Measurements from ENCODE around the gene CDC40.

Gene CDC40

DNA sequence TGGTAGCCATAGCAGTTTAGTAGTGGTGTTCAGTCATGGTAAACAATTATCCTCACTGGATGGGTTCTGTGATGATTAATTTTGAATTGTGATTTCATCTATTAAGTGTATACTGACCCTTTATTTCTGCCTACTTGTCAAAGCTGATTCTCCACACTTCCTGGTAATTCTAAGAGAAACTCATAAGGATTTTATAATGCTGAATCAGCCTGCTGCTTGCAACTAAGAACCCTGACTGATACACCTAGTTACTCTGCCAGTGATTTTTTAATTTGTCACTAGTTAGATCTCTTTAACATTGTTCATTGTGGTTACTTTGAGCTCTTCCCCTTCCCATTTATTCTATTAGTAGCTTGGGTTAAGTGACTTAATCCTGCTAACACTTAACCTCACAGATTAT lies 8.6 kb downstream of the CDC40 start:
- H3K9me3 Mint-ChIP-seq, result no peaks in the 10 kb centered on the region
- no peak for DNase-seq (ENCODE audit: low spot score in 2 of 2)

DNA sequence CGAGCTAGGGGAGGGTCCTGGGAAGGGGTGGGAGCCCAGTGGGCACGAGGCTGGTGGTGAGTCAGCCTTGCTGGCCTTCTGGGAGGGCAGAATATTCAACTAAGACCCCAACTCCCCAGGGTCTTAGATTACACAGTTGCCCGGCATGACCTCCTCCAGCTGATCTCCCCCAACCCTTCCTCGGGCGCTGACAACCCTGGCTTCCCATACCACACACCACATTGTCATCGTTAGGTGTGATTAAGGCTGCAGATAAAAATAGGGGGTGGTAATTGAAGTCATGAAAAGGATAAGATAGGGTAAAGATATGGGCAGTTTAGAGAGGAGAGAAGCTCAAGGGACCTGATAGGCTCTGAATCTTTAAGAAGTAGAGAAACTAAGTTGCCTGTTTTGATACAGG lies 10.5 kb downstream of the CDC40 start:
- no peak overlapping the region for H3K4me3 Mint-ChIP-seq
- H3K27ac Mint-ChIP-seq, result no peak overlapping the region
- H3K4me1 Mint-ChIP-seq, result peaks cover 6% of the 10 kb centered on the region
- no peak for ATAC-seq
- no peaks in the 10 kb centered on the region for H3K9me3 Mint-ChIP-seq
- no peak for DNase-seq (ENCODE audit: low spot score in 2 of 2)
- peaks cover 22% of the 10 kb centered on the region for H3K36me3 Mint-ChIP-seq

More for the DNA sequence above, 8.6 kb downstream of the CDC40 start:
- no peak for ATAC-seq
- H3K27ac Mint-ChIP-seq, result no peak overlapping the region
- no peak overlapping the region for H3K4me3 Mint-ChIP-seq
- H3K36me3 Mint-ChIP-seq, result peaks cover 9% of the 10 kb centered on the region
- peaks cover 10% of the 10 kb centered on the region for H3K4me1 Mint-ChIP-seq

DNA sequence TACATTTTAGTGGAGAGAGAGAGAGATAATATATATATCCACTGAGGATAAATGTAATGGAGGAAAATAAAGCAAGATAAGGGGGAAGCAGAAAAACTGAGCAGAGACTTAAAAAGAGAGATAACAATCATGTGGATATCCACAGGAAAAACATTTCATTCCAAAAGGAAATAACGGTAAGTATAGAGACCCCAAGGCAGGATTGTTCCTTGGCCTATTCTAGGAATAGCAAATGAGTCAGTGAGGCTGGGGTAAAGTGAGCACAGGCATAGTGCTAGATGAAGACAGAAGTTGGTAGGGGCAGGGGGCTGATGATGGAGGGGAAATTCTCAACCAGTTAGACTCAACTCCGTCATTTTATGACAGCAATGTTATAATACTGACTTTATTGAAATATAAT lies 11.2 kb downstream of the CDC40 start:
- no peaks in the 10 kb centered on the region for H3K9me3 Mint-ChIP-seq

DNA sequence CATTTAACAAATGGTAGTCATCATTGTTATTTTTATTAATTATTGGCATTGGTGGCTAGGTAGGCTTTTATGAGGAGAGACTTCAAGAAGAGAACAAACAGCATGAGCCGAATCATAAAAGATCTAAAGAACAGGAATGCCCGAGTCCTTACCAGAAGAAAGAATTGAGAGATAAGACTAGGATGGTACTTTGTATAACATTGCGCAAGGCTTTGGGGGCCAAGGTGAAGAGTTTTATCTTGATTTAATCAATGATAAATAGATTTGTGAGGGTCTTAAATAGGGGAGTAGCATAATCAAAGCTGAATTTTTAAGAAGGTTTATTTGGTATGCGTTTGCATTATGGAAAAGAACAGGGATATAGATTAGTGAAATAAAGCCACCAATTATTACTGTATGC lies 15.4 kb downstream of the CDC40 start:
- Mint-ChIP-seq H3K4me3 (no peak overlapping the region), H3K9me3 (no peaks in the 10 kb centered on the region), H3K27ac (no peak overlapping the region), H3K4me1 (no peaks in the 10 kb centered on the region), H3K36me3 (peaks cover 22% of the 10 kb centered on the region)
- ATAC-seq, result no peak
- no peak for DNase-seq (ENCODE audit: low spot score in 2 of 2)

More for the DNA sequence above, 11.2 kb downstream of the CDC40 start:
- Mint-ChIP-seq H3K36me3 (peaks cover 22% of the 10 kb centered on the region), H3K27ac (no peak overlapping the region), H3K4me1 (no peaks in the 10 kb centered on the region), H3K4me3 (no peak overlapping the region)
- DNase-seq (ENCODE audit: low spot score in 2 of 2), result no peak
- ATAC-seq, result no peak

DNA sequence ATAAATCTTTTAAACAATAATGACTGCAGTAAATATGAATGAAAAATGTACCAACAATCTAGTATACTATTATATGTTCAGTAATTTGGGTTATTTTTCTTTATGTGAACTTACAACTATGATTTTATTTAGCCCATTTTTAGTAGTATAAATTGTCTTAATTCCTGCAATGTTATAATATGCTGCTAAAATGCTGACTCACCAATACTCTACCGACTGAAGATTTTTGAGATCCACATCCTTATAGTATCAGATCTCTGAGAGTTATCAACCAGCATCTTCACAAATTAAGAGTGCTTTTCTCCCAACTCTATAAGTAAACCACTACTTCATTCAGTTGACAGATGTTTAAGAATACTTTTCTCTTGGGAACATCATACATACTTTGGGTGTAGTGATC lies 16.6 kb downstream of the CDC40 start:
- Mint-ChIP-seq H3K4me1 (no peaks in the 10 kb centered on the region), H3K9me3 (no peaks in the 10 kb centered on the region), H3K27ac (no peak overlapping the region), H3K4me3 (no peak overlapping the region), H3K36me3 (peaks cover 22% of the 10 kb centered on the region)
- ATAC-seq (no peak), DNase-seq (ENCODE audit: low spot score in 2 of 2) (no peak)

DNA sequence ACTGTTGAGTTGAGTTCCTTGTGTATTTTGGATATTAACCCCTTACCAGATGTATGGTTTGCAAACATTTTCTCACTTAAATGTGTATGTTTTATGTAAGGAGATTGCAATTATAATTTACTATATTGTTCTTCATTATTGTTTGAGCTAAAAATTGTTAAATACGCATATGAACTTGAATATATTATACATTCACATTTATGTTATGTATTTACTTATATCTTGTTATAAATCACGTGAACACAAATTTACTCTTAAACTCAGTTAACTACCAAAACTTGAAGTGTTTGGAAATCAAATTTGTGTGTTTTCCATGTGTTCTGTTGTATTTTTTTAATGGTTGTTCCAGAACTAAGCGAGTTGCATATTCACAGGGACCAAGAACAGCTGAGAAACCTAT lies 18.3 kb downstream of the CDC40 start:
- peaks cover 15% of the 10 kb centered on the region for H3K36me3 Mint-ChIP-seq
- no peak overlapping the region for H3K4me3 Mint-ChIP-seq
- ATAC-seq (no peak), DNase-seq (ENCODE audit: low spot score in 2 of 2) (no peak)
- no peaks in the 10 kb centered on the region for H3K9me3 Mint-ChIP-seq
- H3K27ac Mint-ChIP-seq, result no peak overlapping the region
- H3K4me1 Mint-ChIP-seq, result peaks cover 6% of the 10 kb centered on the region

DNA sequence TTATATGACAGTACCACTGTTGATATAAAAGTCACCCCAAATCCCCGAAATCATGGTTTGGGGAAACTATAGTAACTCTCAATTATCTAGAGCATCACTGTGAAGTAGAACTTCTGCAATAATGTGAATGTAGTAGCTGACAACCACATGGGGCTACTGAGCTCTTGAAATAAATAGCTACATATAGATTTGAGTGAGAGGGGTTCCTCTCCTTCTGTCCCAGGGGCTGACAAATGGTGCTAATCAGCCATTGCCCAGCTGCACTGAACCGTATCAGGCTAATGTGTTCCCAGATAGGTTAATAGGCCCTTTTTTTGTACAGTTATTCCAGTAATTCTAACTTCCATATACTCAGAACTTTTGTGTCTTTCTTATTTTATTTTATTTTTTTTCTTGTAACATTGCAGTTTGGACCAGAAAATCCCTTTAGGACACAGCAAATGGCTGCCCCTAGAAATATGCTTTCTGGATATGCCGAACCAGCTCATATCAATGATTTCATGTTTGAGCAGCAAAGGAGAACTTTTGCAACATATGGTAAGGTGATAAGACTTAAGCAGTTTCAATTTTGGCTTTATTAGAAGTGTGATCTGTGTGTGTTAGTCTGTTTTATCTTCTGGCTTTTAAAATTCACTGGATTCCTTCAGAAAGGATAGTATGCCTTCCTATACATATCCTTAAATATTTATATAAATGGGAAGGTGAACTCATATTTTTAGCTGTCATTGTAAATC lies 21.1 kb downstream of the CDC40 start:
- ATAC-seq (no peak), DNase-seq (ENCODE audit: low spot score in 2 of 2) (no peak)
- H3K9me3 Mint-ChIP-seq, result no peaks in the 10 kb centered on the region
- no peak overlapping the region for H3K4me3 Mint-ChIP-seq
- H3K36me3 Mint-ChIP-seq, result peaks cover 7% of the 10 kb centered on the region
- H3K27ac Mint-ChIP-seq, result no peak overlapping the region
- peaks cover 6% of the 10 kb centered on the region for H3K4me1 Mint-ChIP-seq

DNA sequence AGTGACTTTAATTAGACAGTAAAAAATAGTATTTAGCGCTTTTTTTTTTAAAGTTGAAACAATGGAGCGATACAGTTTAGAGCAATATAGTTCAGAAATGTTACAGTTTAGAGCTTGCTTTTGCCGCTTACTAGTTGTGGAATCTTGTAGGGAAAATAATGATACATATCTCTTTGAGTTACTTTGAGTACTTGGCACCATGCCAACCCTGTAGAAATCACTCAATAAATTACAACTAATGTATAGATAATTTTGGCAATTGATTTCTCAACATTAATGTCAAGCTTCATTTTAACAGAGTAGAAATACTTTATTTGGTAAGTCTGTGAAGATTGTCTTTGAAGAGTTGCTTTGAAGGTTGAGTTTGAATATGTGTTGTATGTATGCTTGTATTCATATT lies 27.4 kb downstream of the CDC40 start:
- Mint-ChIP-seq H3K9me3 (no peaks in the 10 kb centered on the region), H3K36me3 (peaks cover 65% of the 10 kb centered on the region), H3K4me3 (no peak overlapping the region), H3K4me1 (peaks cover 1% of the 10 kb centered on the region), H3K27ac (no peak overlapping the region)
- DNase-seq (ENCODE audit: low spot score in 2 of 2), result no peak
- ATAC-seq, result no peak

DNA sequence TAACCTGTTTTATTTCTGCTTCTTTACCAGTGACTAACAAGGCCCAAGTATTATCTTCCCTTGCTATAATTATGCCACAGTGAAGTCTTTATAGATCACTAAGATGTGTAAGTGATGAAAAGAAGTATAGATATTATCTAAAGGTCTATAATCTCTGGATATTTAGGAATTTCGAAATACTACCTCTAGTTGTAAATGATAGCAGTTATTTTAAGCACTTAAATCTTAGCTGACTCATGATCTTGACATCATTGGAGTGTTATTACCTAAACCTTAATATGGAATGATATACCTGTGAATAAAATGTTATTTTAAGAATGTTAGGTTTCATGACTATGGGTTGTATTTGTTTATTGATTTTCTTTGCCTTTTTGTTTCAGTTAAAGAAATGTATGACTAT lies 31.5 kb downstream of the CDC40 start:
- ATAC-seq (no peak), DNase-seq (ENCODE audit: low spot score in 2 of 2) (no peak)
- H3K4me3 Mint-ChIP-seq, result no peak overlapping the region
- H3K36me3 Mint-ChIP-seq, result peaks cover 98% of the 10 kb centered on the region
- H3K27ac Mint-ChIP-seq, result no peak overlapping the region
- no peaks in the 10 kb centered on the region for H3K4me1 Mint-ChIP-seq
- H3K9me3 Mint-ChIP-seq, result no peaks in the 10 kb centered on the region

DNA sequence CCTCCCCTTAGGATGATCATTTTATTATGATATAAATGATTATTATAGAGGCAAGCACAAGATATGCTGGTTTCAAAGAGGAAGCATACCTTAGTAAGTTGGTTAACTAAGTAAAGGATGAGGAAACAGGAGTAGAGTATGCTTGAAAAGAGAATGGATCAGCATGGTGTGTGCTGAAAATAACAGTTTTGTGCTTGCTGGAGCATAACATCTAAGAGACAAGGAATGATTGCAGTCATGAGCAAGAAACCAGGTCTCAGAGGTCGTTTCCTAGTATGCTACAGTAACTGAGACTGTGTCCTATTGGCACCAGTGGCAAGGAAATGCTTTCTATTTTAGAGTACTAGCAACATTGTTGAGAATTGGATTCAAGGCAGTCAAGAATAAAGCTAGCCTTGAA lies 34.1 kb downstream of the CDC40 start:
- Mint-ChIP-seq H3K9me3 (no peaks in the 10 kb centered on the region), H3K36me3 (peaks cover 91% of the 10 kb centered on the region), H3K4me3 (no peak overlapping the region), H3K4me1 (no peaks in the 10 kb centered on the region), H3K27ac (no peak overlapping the region)
- no peak for ATAC-seq
- no peak for DNase-seq (ENCODE audit: low spot score in 2 of 2)

DNA sequence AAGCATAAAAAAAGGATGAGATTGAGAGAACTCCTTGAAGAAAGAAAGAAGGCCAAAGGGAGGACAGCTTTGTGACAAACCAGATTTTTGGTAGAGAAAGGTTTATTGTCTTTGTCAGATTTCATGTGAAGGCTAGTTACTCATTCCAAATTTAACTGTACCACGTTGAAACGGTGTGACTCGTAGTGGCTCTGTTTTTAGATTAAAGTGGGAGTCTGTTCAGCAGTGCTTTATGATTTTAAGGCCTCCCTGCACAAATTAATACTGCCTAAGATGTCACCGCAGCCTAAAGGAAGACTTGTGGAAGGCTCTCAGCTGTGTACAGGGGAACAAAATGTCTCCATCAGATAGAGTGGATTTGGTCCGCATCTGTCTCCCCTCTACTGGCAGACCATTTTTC lies 35.9 kb downstream of the CDC40 start:
- no peak for ATAC-seq
- DNase-seq (ENCODE audit: low spot score in 2 of 2), result no peak
- H3K27ac Mint-ChIP-seq, result no peak overlapping the region
- no peaks in the 10 kb centered on the region for H3K9me3 Mint-ChIP-seq
- H3K4me3 Mint-ChIP-seq, result no peak overlapping the region
- peaks cover 91% of the 10 kb centered on the region for H3K36me3 Mint-ChIP-seq
- no peaks in the 10 kb centered on the region for H3K4me1 Mint-ChIP-seq

DNA sequence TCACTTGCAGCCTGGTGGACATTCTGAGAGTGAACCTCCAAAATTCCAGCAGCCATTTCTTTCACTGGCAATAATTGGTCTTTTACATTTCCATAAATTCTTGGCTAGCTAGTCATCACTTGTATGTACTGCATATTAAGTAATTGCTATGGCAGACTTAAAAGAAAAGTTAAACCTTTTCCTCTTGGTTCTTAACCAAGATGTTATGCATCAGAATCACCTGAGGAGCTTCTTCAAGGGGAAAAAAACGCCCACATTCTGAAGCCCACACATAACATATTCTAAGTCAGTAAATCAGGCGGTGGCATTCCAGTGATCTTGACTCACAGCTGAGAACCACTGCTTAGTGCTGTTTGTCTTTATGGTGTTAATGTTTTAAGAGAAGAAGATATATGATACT lies 37.0 kb downstream of the CDC40 start:
- ATAC-seq (no peak), DNase-seq (ENCODE audit: low spot score in 2 of 2) (no peak)
- no peaks in the 10 kb centered on the region for H3K4me1 Mint-ChIP-seq
- no peaks in the 10 kb centered on the region for H3K9me3 Mint-ChIP-seq
- peaks cover 89% of the 10 kb centered on the region for H3K36me3 Mint-ChIP-seq
- no peak overlapping the region for H3K4me3 Mint-ChIP-seq
- H3K27ac Mint-ChIP-seq, result no peak overlapping the region

DNA sequence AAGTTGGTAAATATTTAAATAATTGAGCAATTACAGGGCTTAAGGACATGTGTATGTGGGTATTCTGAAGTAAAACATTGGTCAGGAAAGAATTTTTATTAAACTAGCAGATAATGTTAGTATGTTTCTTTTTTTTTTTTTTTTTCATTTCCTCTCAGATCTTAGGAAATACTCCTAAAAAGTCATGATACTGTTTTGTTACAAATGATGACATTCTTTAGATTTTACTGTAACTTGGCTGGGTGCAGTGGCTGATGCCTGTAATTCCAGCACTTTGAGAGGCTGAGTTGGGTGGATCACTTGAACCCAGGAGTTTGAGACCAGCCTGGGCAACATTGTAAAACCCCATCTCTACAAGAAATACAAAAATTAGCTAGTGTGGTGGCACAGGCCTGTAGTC lies 41.5 kb downstream of the CDC40 start:
- Mint-ChIP-seq H3K4me1 (no peaks in the 10 kb centered on the region), H3K27ac (no peak overlapping the region), H3K36me3 (peaks cover 85% of the 10 kb centered on the region), H3K9me3 (no peaks in the 10 kb centered on the region), H3K4me3 (no peak overlapping the region)
- DNase-seq (ENCODE audit: low spot score in 2 of 2) (no peak), ATAC-seq (no peak)

DNA sequence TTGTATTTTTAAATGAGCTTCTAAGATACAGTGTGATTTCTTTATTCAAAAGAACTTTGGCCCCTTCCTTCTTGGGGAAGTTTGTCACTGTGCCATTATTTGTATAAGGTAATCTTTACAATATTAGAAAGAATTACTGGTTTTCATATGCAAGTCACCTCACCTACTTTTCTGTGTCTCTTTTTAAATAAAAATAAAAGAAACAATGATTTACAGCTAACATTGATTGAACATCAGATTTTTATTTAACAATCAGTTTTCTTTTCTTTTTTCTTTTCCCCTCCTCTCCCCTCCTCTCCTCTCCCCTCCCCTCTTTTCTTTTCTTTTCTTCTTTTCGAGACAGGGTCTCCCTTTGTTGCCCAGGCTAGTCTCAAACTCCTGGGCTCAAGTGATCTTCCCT lies 46.0 kb downstream of the CDC40 start:
- no peak overlapping the region for H3K4me3 Mint-ChIP-seq
- no peak overlapping the region for H3K27ac Mint-ChIP-seq
- H3K4me1 Mint-ChIP-seq, result no peaks in the 10 kb centered on the region
- DNase-seq (ENCODE audit: low spot score in 2 of 2) (no peak), ATAC-seq (no peak)
- no peaks in the 10 kb centered on the region for H3K9me3 Mint-ChIP-seq
- H3K36me3 Mint-ChIP-seq, result peaks cover 77% of the 10 kb centered on the region

DNA sequence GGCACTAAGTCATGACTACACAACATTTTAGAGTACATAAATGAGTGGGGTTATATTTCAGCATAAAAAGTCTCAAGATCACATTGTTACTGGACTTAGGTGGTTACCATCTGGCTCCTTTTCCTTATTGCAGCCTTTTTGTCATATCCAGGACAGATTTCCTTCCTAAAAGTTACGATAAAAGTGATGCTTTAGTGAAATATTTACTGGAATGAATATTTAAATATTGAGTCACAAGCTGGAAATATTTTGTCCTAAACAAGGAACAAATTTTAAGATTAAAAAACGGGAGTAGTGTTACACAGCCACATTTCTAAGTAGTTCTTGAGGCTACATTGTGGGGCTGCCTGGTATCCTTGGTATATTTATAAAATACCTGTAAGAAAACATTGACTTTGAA lies 52.2 kb downstream of the CDC40 start:
- Mint-ChIP-seq H3K4me1 (no peaks in the 10 kb centered on the region), H3K9me3 (no peaks in the 10 kb centered on the region), H3K4me3 (no peak overlapping the region), H3K27ac (no peak overlapping the region), H3K36me3 (peaks cover 29% of the 10 kb centered on the region)
- ATAC-seq, result no peak
- DNase-seq (ENCODE audit: low spot score in 2 of 2), result no peak

DNA sequence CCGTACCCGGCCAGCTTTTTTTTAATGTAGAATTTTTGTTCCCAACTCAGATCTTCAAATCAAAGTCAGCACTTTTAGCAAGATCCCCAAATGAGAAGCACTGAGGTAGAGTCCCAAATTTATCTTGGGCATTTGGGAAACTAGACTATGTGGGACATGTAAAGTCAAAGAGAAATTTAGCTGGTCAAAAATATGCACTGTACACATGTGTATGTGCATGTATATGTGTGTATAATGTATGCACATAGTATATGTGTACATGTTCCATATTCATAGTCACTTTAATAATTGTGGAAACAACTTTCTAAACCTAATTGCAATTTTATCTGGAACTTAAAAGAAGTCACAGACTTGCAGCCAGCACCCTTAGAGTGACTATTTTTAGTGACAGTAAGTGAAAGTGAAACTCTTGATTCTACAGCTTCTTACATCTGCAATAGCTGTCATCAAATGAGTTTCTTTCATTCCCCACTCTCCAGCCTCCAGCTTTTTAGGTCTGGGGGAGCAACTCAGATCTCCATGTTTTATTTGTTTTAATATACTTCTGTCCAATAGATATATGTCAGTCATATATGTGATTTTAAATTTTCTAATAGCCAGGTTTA lies 53.6 kb downstream of the CDC40 start:
- peaks cover 18% of the 10 kb centered on the region for H3K36me3 Mint-ChIP-seq
- peak; percentile 80 for ATAC-seq
- H3K9me3 Mint-ChIP-seq, result no peaks in the 10 kb centered on the region
- DNase-seq (ENCODE audit: low spot score in 2 of 2), result no peak
- no peak overlapping the region for H3K27ac Mint-ChIP-seq
- H3K4me3 Mint-ChIP-seq, result no peak overlapping the region
- no peaks in the 10 kb centered on the region for H3K4me1 Mint-ChIP-seq

All from stimulated activated effector memory CD8-positive, alpha-beta T cell treated with anti-CD3 and anti-CD28 coated beads, Interleukin-12 subunit alpha, Interleukin-12 subunit beta, amount 100 ng/mL, for 72 hours (primary cell).